ENCODE results near the gene DMRT2.

Gene DMRT2

DNA sequence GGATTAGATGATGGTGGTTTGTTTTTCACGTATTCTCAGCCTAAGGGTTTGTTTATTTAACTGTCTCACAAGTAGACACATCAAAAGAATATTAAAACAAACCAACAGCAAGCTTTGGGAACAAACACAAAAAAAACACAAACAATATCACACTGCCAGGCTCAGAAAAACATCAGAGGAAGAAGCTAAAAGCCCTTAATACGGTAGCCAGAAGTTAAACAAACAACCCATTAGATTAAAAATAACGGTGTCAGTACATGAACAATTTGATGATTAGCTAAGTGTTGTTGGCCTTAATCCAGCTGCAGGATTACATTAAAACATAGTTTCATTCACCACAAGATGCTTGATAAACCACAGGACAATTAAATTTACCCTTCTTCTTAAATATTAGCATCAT is 15.9 kb upstream of the DMRT2 start:
- TF ChIP-seq, protein P1, sequence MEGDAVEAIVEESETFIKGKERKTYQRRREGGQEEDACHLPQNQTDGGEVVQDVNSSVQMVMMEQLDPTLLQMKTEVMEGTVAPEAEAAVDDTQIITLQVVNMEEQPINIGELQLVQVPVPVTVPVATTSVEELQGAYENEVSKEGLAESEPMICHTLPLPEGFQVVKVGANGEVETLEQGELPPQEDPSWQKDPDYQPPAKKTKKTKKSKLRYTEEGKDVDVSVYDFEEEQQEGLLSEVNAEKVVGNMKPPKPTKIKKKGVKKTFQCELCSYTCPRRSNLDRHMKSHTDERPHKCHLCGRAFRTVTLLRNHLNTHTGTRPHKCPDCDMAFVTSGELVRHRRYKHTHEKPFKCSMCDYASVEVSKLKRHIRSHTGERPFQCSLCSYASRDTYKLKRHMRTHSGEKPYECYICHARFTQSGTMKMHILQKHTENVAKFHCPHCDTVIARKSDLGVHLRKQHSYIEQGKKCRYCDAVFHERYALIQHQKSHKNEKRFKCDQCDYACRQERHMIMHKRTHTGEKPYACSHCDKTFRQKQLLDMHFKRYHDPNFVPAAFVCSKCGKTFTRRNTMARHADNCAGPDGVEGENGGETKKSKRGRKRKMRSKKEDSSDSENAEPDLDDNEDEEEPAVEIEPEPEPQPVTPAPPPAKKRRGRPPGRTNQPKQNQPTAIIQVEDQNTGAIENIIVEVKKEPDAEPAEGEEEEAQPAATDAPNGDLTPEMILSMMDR (IDR thresholded peaks at IDR 0.05; ENCODE audit: insufficient read depth, low read length, poor library complexity, severe bottlenecking) = no peak
- Histone ChIP-seq H3K4me3 (replicated peaks; ENCODE audit: low read depth, low read length) (no peak overlapping the region), H3K27me3 (replicated peaks; ENCODE audit: control insufficient read depth, insufficient read depth, low read length) (no peaks in the 10 kb centered on the region), H3K36me3 (ENCODE audit: control insufficient read depth, insufficient read depth, low read length) (no peaks in the 10 kb centered on the region)
- DNase-seq (ENCODE audit: extremely low read depth, insufficient read length) = no peak

DNA sequence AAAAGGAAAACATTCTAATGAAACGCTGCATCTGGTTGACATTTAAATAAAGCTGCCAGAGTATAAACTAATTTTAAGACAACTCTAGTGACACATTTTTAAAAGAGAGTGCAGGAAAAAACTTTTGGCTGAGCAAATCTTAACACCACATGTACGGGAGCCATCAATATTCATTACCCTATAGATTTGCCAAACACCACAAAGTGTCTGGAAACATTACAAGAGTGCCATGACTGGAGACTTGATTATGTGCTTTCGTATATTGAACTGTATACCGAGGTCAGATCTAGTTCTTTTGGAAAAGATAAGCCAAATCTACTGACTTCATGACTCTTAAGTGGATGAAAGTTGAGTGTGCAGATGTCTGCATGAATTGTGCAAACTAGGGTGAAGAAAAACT is 10.6 kb upstream of the DMRT2 start:
- DNase-seq (ENCODE audit: extremely low read depth, insufficient read length) = no peak

DNA sequence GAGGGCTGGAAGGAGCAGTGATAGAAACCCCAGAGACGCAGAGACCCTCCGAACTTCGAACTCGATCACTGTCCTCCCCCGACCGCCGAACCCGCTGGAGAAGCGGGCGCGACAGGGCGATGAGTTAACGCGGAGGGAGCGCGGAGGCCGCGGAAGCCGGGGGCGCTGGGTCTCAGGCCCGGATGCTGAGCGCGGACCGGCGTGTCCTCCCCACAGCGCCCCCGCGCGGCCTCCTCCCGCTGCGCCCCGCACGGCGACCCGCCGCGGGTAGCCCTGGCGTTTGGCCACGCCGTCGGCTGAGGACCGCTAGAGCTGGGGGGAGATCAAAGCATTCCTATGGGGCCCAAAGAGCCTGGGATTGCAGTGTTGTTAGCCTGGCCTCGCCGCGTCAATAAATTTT is 7.7 kb upstream of the DMRT2 start:
- Histone ChIP-seq H3K4me3 (replicated peaks; ENCODE audit: low read depth, low read length) (no peak overlapping the region), H3K36me3 (ENCODE audit: control insufficient read depth, insufficient read depth, low read length) (no peaks in the 10 kb centered on the region), H3K27me3 (replicated peaks; ENCODE audit: control insufficient read depth, insufficient read depth, low read length) (no peaks in the 10 kb centered on the region)
- no peak for DNase-seq (ENCODE audit: extremely low read depth, insufficient read length)
- TF ChIP-seq, protein P1 (IDR thresholded peaks at IDR 0.05; ENCODE audit: insufficient read depth, low read length, poor library complexity, severe bottlenecking) = no peak

More for the DNA sequence above, 10.6 kb upstream of the DMRT2 start:
- Histone ChIP-seq H3K27me3 (replicated peaks; ENCODE audit: control insufficient read depth, insufficient read depth, low read length) (no peaks in the 10 kb centered on the region), H3K4me3 (replicated peaks; ENCODE audit: low read depth, low read length) (no peak overlapping the region), H3K36me3 (ENCODE audit: control insufficient read depth, insufficient read depth, low read length) (no peaks in the 10 kb centered on the region)
- TF ChIP-seq, protein P1 (IDR thresholded peaks at IDR 0.05; ENCODE audit: insufficient read depth, low read length, poor library complexity, severe bottlenecking) = no peak

DNA sequence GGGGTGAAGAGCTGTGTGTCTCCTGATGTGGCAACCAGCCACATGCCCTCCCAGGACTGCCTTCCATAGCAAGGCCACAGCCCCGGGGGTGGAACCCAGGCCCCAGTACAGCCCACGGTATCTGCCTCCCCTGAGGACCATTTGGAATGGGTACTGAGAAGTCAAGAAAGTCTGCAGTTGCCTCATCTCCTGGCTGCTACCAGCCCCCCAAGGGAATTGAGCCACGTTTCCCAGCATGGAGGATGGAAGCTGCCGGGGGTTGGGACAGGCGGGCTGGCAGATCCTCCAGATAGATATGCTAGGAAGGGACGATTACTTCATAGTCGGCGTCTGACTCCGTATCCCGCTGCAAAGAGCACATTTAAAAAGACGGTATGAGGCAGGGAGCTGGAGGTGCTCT is 5.5 kb upstream of the DMRT2 start:
- TF ChIP-seq, protein P1 (IDR thresholded peaks at IDR 0.05; ENCODE audit: insufficient read depth, low read length, poor library complexity, severe bottlenecking) = no peak
- Histone ChIP-seq H3K27me3 (replicated peaks; ENCODE audit: control insufficient read depth, insufficient read depth, low read length) (peaks cover 1% of the 10 kb centered on the region; the same call in 1 of the 2 replicates), H3K36me3 (ENCODE audit: control insufficient read depth, insufficient read depth, low read length) (no peaks in the 10 kb centered on the region), H3K4me3 (replicated peaks; ENCODE audit: low read depth, low read length) (no peak overlapping the region)
- DNase-seq (ENCODE audit: extremely low read depth, insufficient read length) = no peak

DNA sequence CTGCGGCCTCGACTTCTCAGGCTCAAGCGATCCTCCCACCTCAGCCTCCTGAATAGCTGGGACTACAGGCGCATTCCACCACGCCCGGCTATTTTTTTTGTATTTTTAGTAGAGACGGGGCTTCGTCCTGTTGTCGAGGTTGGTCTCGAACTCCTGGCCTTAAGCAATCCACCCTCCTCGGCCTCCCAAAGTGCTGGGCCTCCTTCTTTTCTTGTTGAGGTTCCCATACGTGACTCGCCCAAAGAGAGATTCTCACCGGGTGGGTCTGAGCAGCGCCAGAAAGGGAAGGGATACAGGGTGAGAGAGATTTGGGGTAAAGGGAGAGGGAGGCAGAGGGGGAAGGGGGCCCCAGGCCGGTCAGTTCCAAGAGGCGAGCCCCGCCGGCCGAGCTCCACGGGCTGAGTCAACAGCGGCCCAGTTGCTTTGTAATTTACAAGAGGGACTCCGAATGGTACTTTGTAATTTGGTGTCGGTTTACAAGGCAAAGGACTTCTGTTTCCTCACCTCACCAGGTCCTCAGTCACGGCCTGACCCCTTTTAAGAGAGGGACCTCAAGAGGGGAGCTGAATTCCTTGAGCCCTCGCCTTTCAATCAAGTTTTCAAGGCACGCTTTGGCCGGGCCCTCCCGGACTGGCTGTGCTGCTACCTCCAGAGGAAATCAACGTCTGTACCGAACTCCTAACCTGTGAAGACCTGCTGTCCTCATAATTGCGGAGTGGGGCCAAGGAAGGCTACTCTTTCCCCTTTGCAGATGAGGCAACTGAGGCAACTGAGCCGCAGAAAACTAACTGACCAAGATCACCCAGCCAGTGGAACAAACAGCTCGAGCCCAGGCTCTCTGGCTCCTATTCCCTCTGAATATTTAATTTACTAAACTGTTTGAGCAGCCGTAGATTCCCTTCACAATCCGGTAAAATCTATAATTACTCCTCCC is 3.3 kb upstream of the DMRT2 start:
- no peak overlapping the region for H3K4me3 ChIP-seq (replicated peaks; ENCODE audit: low read depth, low read length)
- peaks cover 3% of the 10 kb centered on the region for H3K27me3 ChIP-seq (replicated peaks; ENCODE audit: control insufficient read depth, insufficient read depth, low read length)

More for the DNA sequence above, 3.3 kb upstream of the DMRT2 start:
- DNase-seq (ENCODE audit: extremely low read depth, insufficient read length) = no peak
- H3K36me3 ChIP-seq (ENCODE audit: control insufficient read depth, insufficient read depth, low read length) = no peaks in the 10 kb centered on the region
- TF ChIP-seq, protein P1 (IDR thresholded peaks at IDR 0.05; ENCODE audit: insufficient read depth, low read length, poor library complexity, severe bottlenecking) = no peak
